WTC11 (cell line): ENCODE measurements around the gene PSD. TPM values are rescaled to one million over a fixed set of nuclear protein-coding genes. Genes with fewer than 3 reads are reported as not detected.

ENCODE experiments used
- ATAC-seq: fragments of 200-7000 bp; cut with Tn5 transposase; 2 replicates; pipeline ENCODE4 v1.10.0; 2021; ENCODE audit warnings: mild to moderate bottlenecking, moderate library complexity
- CTCF ChIA-PET: fragments of 300-600 bp; sonication (Branson Sonifier 250); formaldehyde crosslinking; loops from one replicate; lab custom pipeline; 2021; ENCODE audit warnings: antibody characterized with exemption; lab: Charles Lee
- POLR2A ChIA-PET: fragments of 350-600 bp; sonication (Branson Sonifier 250); formaldehyde crosslinking; loops from one replicate; lab custom pipeline; 2021; ENCODE audit warnings: antibody characterized with exemption; lab: Charles Lee
- DNase-seq: peaks from one replicate; pipeline ENCODE4 v3.0.0; 2021; ENCODE audit warnings: low spot score
- H3K27ac Mint-ChIP-seq: 2 replicates; pipeline ENCODE4 v1.8.0; 2021; ENCODE audit warnings: mixed read lengths
- H3K27me3 Mint-ChIP-seq: 2 replicates; pipeline ENCODE4 v1.8.0; 2021; ENCODE audit warnings: low read depth, mild to moderate bottlenecking, moderate library complexity, mixed read lengths
- H3K36me3 Mint-ChIP-seq: 2 replicates; pipeline ENCODE4 v1.8.0; 2021; ENCODE audit warnings: mixed read lengths
- H3K4me1 Mint-ChIP-seq: 2 replicates; pipeline ENCODE4 v1.8.0; 2022; ENCODE audit warnings: mixed read lengths
- H3K4me3 Mint-ChIP-seq: 2 replicates; pipeline ENCODE4 v1.8.0; 2021; ENCODE audit warnings: mild to moderate bottlenecking, moderate library complexity, mixed read lengths
- H3K9me3 Mint-ChIP-seq: 2 replicates; pipeline ENCODE4 v1.8.0; 2021; ENCODE audit warnings: mixed read lengths
- ATF1 ChIP-seq: sonication (generic); formaldehyde crosslinking; IDR thresholded peaks from 2 replicates; pipeline ENCODE4 v1.8.1; 2023; ENCODE audit warnings: mild to moderate bottlenecking, moderate library complexity, missing genetic modification reagents
- CDX4 ChIP-seq: fragments of 250-450 bp; sonication (Bioruptor Pico); IDR thresholded peaks from 2 replicates; pipeline ENCODE4 v1.9.0; 2021; ENCODE audit warnings: moderate library complexity, mild to moderate bottlenecking, inconsistent platforms, borderline replicate concordance
- CREB1 ChIP-seq: sonication (generic); formaldehyde crosslinking; IDR thresholded peaks from 2 replicates; pipeline ENCODE4 v1.8.0; 2023; ENCODE audit warnings: mild to moderate bottlenecking, missing genetic modification reagents
- CTCF ChIP-seq: fragments of 200-600 bp; IDR thresholded peaks from 2 replicates; pipeline ENCODE4 v1.8.0; 2022; ENCODE audit warnings: antibody characterized with exemption
- ELF4 ChIP-seq: sonication (generic); formaldehyde crosslinking; IDR thresholded peaks from 2 replicates; pipeline ENCODE4 v1.8.1; 2022; ENCODE audit warnings: low read depth, mild to moderate bottlenecking, moderate library complexity, missing genetic modification reagents
- EMX1 ChIP-seq: fragments of 250-450 bp; sonication (Bioruptor Pico); IDR thresholded peaks from 2 replicates; pipeline ENCODE4 v1.8.0; 2021; ENCODE audit warnings: mild to moderate bottlenecking
- ERG ChIP-seq: fragments of 250-450 bp; sonication (Bioruptor Pico); IDR thresholded peaks from 2 replicates; pipeline ENCODE4 v1.8.0; 2021; ENCODE audit warnings: mild to moderate bottlenecking
- FOXJ3 ChIP-seq: sonication (generic); formaldehyde crosslinking; IDR thresholded peaks from 2 replicates; pipeline ENCODE4 v1.9.0; 2021; ENCODE audit warnings: missing genetic modification reagents, mild to moderate bottlenecking, borderline replicate concordance
- GABPB1 ChIP-seq: sonication (generic); formaldehyde crosslinking; IDR thresholded peaks from 2 replicates; pipeline ENCODE4 v1.8.1; 2023; ENCODE audit warnings: mild to moderate bottlenecking, missing genetic modification reagents
- KAT7 ChIP-seq: sonication (generic); formaldehyde crosslinking; IDR thresholded peaks from 2 replicates; pipeline ENCODE4 v1.8.1; 2023; ENCODE audit warnings: missing genetic modification reagents, mild to moderate bottlenecking, borderline replicate concordance
- NFE2L1 ChIP-seq: sonication (generic); formaldehyde crosslinking; IDR thresholded peaks from 2 replicates; pipeline ENCODE4 v1.8.1; 2023; ENCODE audit warnings: missing genetic modification reagents
- OVOL2 ChIP-seq: fragments of 250-450 bp; sonication (Bioruptor Pico); IDR thresholded peaks from 2 replicates; pipeline ENCODE4 v1.9.0; 2021; ENCODE audit warnings: mild to moderate bottlenecking, borderline replicate concordance
- PREB ChIP-seq: sonication (generic); formaldehyde crosslinking; IDR thresholded peaks from 2 replicates; pipeline ENCODE4 v1.8.1; 2022; ENCODE audit warnings: mild to moderate bottlenecking, missing genetic modification reagents, moderate library complexity, borderline replicate concordance
- TCF7 ChIP-seq: sonication (generic); formaldehyde crosslinking; IDR thresholded peaks from 2 replicates; pipeline ENCODE4 v1.8.0; 2022; ENCODE audit warnings: mild to moderate bottlenecking, low read depth, missing genetic modification reagents, moderate library complexity
- ZNF138 ChIP-seq: sonication (generic); formaldehyde crosslinking; conservative IDR thresholded peaks from 2 replicates; pipeline ENCODE4 v1.8.1; 2022; ENCODE audit warnings: mild to moderate bottlenecking, moderate library complexity, missing genetic modification reagents
- ZNF281 ChIP-seq: sonication (generic); formaldehyde crosslinking; IDR thresholded peaks from 2 replicates; pipeline ENCODE4 v1.8.0; 2023; ENCODE audit warnings: mild to moderate bottlenecking, missing genetic modification reagents
- ZNF317 ChIP-seq: sonication (generic); formaldehyde crosslinking; IDR thresholded peaks from 2 replicates; pipeline ENCODE4 v1.8.1; 2023; ENCODE audit warnings: low read depth, mild to moderate bottlenecking, moderate library complexity, missing genetic modification reagents, borderline replicate concordance
- ZNF396 ChIP-seq: fragments of 250-450 bp; sonication (Bioruptor Pico); IDR thresholded peaks from 2 replicates; pipeline ENCODE4 v1.8.0; 2021; ENCODE audit warnings: mild to moderate bottlenecking, moderate library complexity, borderline replicate concordance
- ZNF423 ChIP-seq: fragments of 250-450 bp; sonication (Bioruptor Pico); IDR thresholded peaks from 2 replicates; pipeline ENCODE4 v2.1.2; 2022; ENCODE audit warnings: mild to moderate bottlenecking, moderate library complexity
- total RNA-seq: library from RNA; stranded (reverse); gene quantifications from 3 replicates; pipeline ENCODE4 v1.2.3, GENCODE V29; 2021
- TF ChIP-seq, protein P1 (sequence below): sonication (generic); formaldehyde crosslinking; IDR thresholded peaks from 2 replicates; pipeline ENCODE4 v1.8.1; 2023; ENCODE audit warnings: mild to moderate bottlenecking, missing genetic modification reagents, moderate library complexity
- TF ChIP-seq, protein P2 (sequence below): sonication (generic); formaldehyde crosslinking; IDR thresholded peaks from 2 replicates; pipeline ENCODE4 v1.8.1; 2022; ENCODE audit warnings: missing genetic modification reagents, borderline replicate concordance

The PSD gene
- total RNA-seq, 1 experiment from 2014 or later: 12.5 TPM

- Mint-ChIP-seq H3K27me3 (peaks cover 41% of the 10 kb centered on the region), H3K4me3 (peak overlapping the region; percentile 75), H3K9me3 (no peaks in the 10 kb centered on the region), H3K4me1 (peaks cover 18% of the 10 kb centered on the region), H3K27ac (no peak overlapping the region), H3K36me3 (no peaks in the 10 kb centered on the region; the same call in 1 of the 2 replicates)
- TF ChIP-seq PREB (CRISPR knock-in tag) (no peak), CTCF (peak; percentile 88; the same call in 1 of the 2 replicates), CREB1 (CRISPR knock-in tag) (no peak), GABPB1 (CRISPR knock-in tag) (no peak), ZNF317 (no peak)
- TF ChIP-seq, protein P1, sequence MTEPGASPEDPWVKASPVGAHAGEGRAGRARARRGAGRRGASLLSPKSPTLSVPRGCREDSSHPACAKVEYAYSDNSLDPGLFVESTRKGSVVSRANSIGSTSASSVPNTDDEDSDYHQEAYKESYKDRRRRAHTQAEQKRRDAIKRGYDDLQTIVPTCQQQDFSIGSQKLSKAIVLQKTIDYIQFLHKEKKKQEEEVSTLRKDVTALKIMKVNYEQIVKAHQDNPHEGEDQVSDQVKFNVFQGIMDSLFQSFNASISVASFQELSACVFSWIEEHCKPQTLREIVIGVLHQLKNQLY (CRISPR knock-in tag): no peak
- ChIA-PET CTCF (interaction anchor here (0.6 to 9.1 kb wide), 16 partner anchors 9 to 292 kb away, joined by 3 to 115 read pairs (median 6); partner anchors contain the start of genes ELOVL3, FBXL15 and PSD), POLR2A (interaction anchor here (0.7 to 3.2 kb wide), 3 partner anchors 27 to 235 kb away, joined by 3 to 12 read pairs (median 3); partner anchors contain the start of gene FBXL15)
- ATAC-seq: peak; percentile 78
- DNase-seq: no peak
These were observed 25.0 kb downstream of the PSD start for GRCh38 chr10:102393411-102394078.

- TF ChIP-seq ERG (CRISPR knock-in tag): no peak
- no peak for TF ChIP-seq EMX1 (CRISPR knock-in tag)
- TF ChIP-seq ELF4 (CRISPR knock-in tag): no peak
- no peak for TF ChIP-seq KAT7 (CRISPR knock-in tag)
- TF ChIP-seq TCF7 (CRISPR knock-in tag): no peak
- no peak for TF ChIP-seq ZNF138
- no peak for TF ChIP-seq CDX4
- no peak for TF ChIP-seq OVOL2
- TF ChIP-seq FOXJ3 (CRISPR knock-in tag): no peak
- no peak for TF ChIP-seq ZNF396 (CRISPR knock-in tag)
- DNase-seq (no peak), ATAC-seq (no peak)
- CTCF ChIA-PET: interaction anchor here (0.9 to 9.1 kb wide), 5 partner anchors 8 to 162 kb away, joined by 3 to 115 read pairs (median 45); partner anchors contain the start of gene FBXL15
- Mint-ChIP-seq H3K27me3 (peaks cover 41% of the 10 kb centered on the region), H3K4me3 (no peak overlapping the region), H3K36me3 (no peaks in the 10 kb centered on the region), H3K4me1 (peaks cover 18% of the 10 kb centered on the region), H3K27ac (no peak overlapping the region), H3K9me3 (no peaks in the 10 kb centered on the region)
- POLR2A ChIA-PET: no interaction called here
These were observed 26.3 kb downstream of the PSD start for GRCh38 chr10:102392306-102392705.

DNA sequence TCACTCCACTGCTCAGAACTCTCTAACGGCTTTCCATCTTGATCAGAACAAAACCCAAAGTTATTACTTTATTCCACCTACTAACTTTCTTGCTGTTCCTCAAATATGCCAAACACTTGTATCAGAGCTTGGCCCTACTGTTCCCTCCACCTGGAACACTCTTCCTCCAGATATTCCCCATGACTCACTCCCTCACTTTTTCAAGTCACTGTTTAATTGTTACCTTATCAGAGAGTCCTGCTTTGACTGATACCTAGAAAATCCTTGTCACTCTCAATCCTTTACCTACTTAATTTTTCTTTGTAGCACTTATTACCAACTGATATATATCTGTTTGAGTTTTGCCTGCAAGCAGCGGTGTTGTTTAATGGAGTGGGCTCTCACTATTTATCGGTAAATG, 28.7 kb downstream of the PSD start:
- peaks cover 12% of the 10 kb centered on the region for H3K4me1 Mint-ChIP-seq
- ChIA-PET CTCF (interaction anchor here (0.6 to 4.4 kb wide), 4 partner anchors 9 to 220 kb away, joined by 3 to 29 read pairs (median 8); no protein-coding TSS in a partner anchor), POLR2A (interaction anchor here (0.9 kb wide), 1 partner anchor 9 kb away, joined by 3 read pairs; no protein-coding TSS in a partner anchor)
- H3K4me3 Mint-ChIP-seq: no peak overlapping the region
- no peak overlapping the region for H3K27ac Mint-ChIP-seq
- no peak for ATAC-seq
- no peaks in the 10 kb centered on the region for H3K36me3 Mint-ChIP-seq
- H3K9me3 Mint-ChIP-seq: no peaks in the 10 kb centered on the region
- peaks cover 33% of the 10 kb centered on the region for H3K27me3 Mint-ChIP-seq
- no peak for DNase-seq
- no peak for TF ChIP-seq ZNF281
- no peak for TF ChIP-seq FOXJ3 (CRISPR knock-in tag)
- no peak for TF ChIP-seq NFE2L1 (CRISPR knock-in tag)
- TF ChIP-seq, protein P2, sequence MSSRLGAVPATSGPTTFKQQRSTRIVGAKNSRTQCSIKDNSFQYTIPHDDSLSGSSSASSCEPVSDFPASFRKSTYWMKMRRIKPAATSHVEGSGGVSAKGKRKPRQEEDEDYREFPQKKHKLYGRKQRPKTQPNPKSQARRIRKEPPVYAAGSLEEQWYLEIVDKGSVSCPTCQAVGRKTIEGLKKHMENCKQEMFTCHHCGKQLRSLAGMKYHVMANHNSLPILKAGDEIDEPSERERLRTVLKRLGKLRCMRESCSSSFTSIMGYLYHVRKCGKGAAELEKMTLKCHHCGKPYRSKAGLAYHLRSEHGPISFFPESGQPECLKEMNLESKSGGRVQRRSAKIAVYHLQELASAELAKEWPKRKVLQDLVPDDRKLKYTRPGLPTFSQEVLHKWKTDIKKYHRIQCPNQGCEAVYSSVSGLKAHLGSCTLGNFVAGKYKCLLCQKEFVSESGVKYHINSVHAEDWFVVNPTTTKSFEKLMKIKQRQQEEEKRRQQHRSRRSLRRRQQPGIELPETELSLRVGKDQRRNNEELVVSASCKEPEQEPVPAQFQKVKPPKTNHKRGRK (CRISPR knock-in tag): no peak
- TF ChIP-seq ATF1 (CRISPR knock-in tag): no peak
- no peak for TF ChIP-seq ZNF423 (CRISPR knock-in tag)
